GM13977 (cell line): ENCODE measurements around the gene TEAD4.
A peak's percentile ranks its signal among the peaks of the same experiment; 100 is the strongest.

Experiments
- DNase-seq: peaks from one replicate; pipeline ENCODE4 v3.0.0; 2012; ENCODE audit warnings: low spot score
- in situ Hi-C: fragments of 300-500 bp; cut with MboI; formaldehyde crosslinking; loops from one replicate; pipeline ENCODE4 v1.12.0; 2022; ENCODE audit warnings: low sequenced_read_pairs, low pct_unique_long_range_greater_than_20kb, mixed read lengths, inconsistent platforms; ENCODE audit not compliant: unreplicated experiment
- TF ChIP-seq, protein P1 (sequence below): IDR thresholded peaks from 2 replicates; pipeline ENCODE4 v1.5.1; 2012; ENCODE audit warnings: mild to moderate bottlenecking, control low read depth; ENCODE audit not compliant: insufficient read depth; ENCODE audit errors: extremely low read depth, missing control alignments

TEAD4 gene

GRCh38 chr12:3069714-3070113, 110.5 kb downstream of the TEAD4 start:
- TF ChIP-seq, protein P1, sequence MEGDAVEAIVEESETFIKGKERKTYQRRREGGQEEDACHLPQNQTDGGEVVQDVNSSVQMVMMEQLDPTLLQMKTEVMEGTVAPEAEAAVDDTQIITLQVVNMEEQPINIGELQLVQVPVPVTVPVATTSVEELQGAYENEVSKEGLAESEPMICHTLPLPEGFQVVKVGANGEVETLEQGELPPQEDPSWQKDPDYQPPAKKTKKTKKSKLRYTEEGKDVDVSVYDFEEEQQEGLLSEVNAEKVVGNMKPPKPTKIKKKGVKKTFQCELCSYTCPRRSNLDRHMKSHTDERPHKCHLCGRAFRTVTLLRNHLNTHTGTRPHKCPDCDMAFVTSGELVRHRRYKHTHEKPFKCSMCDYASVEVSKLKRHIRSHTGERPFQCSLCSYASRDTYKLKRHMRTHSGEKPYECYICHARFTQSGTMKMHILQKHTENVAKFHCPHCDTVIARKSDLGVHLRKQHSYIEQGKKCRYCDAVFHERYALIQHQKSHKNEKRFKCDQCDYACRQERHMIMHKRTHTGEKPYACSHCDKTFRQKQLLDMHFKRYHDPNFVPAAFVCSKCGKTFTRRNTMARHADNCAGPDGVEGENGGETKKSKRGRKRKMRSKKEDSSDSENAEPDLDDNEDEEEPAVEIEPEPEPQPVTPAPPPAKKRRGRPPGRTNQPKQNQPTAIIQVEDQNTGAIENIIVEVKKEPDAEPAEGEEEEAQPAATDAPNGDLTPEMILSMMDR = no peak
- no peak for DNase-seq
- in situ Hi-C loops = no loop called here

DNA sequence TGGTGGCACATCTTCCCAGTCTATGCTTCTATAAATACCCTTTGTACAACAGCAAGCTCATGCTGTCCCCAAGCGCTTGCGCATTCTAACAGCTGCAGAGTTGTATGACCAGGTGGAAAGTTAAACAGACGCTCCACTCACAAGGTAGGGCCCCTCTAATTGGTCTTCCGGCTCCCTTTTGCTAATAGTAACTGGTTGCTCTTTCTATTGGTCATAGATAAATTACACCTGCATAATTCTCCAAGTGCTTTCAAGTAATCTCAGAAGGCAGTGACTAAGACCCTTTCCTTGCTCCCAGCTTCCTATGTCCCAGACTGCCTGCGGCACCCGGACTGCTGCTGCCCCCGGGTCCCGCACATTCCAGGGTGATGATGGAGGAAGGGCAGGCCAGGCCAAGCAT, 111.9 kb downstream of the TEAD4 start:
- in situ Hi-C loops = no loop called here
- TF ChIP-seq, protein P1 = no peak
- DNase-seq = no peak

GRCh38 chr12:3071710-3072109, 112.5 kb downstream of the TEAD4 start:
- in situ Hi-C loops = no loop called here
- no peak for DNase-seq
- TF ChIP-seq, protein P1 = no peak

- TF ChIP-seq, protein P1 = peak; percentile 97
- peak; percentile 94 for DNase-seq
- in situ Hi-C loops = no loop called here
These were observed 114.4 kb downstream of the TEAD4 start for GRCh38 chr12:3073438-3074250.

- DNase-seq = no peak
- TF ChIP-seq, protein P1 = no peak
- in situ Hi-C loops = no loop called here
These were observed 116.1 kb downstream of the TEAD4 start for GRCh38 chr12:3075315-3075714.

DNA sequence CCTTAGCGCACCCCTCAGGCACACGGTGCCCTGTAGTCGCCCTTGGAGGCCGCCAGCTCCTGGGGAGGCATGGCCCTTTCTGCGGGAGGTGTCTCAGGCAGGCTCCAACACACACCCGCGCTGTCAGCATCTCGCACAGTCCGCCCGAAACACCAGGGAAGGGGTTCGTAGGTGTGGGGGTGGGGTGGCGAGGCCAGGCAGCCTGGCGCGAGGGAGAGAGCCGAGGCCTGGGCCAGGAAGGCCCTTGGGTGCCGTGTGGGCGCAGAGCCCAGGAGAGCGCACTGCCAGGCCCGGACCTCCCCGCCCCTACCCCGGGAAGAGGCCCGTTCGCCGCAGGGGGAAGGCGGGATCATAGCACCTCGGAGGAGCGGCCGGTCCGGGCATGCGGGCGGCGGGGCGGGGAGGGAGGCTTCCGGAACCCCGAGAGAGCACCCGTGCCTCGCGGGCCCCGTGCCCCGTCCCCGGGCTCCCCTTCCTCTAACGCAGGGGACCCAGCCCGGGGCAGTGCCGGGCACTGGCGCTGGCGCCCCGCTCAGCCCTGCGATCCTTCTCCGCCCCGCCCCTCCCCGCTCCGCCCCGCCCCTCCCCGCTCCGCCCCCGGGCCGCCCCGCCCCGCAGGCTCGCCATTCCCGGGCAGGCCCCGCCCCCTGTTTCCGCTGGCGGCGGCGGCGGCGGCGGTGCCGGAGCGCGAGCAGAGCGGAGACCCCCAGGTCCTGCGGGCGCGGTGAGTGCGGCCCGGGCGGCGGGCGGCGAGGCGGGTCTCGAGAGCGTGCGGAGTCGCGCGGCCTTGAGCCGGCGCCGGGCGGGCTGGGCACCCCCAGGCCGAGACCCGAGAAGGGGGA, 117.8 kb downstream of the TEAD4 start, which contains the start of gene TSPAN9:
TSPAN9 (plus strand) TSS at position 650 of the 842 bp plus-strand sequence. CDS start 123,815 bp downstream, outside the sequence.
- in situ Hi-C loops = no loop called here
- DNase-seq = peak; percentile 92

More for the DNA sequence above, 117.8 kb downstream of the TEAD4 start, which contains the start of gene TSPAN9:
- TF ChIP-seq, protein P1 = no peak
